Activated CD8-positive, alpha-beta memory T cell treated with anti-CD3 and anti-CD28 coated beads, Interleukin-2, amount 50 U/mL, for 24 hours (primary cell): ENCODE measurements around the gene PKN1.
"Not testable (repeated sequence)": the region's sequence is repeated elsewhere in the genome, so short reads cannot be mapped to it uniquely, and the experiment has no call there.

Experiments
- DNase-seq: peaks from one replicate; pipeline ENCODE4 v3.0.0-alpha.2; 2020; ENCODE audit errors: extremely low read depth

The PKN1 gene

DNA sequence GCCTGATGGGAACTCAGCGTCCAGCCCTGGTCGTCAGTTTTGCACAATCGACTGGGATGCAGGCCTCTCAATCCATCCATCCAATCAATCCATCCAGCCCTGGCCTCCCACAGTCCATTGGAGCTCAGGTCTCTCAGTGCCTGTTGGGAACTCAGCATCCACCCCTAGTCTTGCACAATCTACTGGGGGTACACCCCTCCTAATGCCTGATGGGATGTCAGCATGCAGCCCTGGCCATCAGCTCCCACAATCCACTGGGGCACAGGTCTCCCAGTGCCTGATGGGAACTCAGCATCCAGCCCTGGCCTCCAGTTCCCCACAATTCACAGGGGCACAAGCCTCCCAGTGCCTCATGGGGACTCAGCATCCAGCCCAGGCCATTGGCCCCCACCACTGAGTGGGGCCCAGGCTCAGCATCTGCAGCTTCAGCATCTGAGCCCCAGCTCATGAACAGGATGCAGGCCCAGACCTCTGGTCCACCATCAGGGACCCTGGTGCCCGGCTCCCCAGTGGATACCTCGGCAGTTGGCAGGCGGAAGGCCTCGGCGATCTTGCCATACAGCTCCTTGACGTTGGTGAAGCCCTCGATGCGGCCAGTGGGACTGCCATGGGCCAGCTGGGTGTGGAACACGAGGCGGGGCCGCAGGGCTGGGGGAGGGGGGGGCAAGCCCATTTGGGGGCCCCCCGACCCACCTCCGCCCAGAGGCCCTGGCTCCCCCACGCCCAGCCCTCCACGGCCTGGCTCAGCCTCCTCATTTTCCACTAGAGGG, 49.3 kb downstream of the PKN1 start:
- no peak for DNase-seq

- no peak for DNase-seq
Observed at GRCh38 chr19:14487370-14488125, 54.4 kb downstream of the PKN1 start.

DNA sequence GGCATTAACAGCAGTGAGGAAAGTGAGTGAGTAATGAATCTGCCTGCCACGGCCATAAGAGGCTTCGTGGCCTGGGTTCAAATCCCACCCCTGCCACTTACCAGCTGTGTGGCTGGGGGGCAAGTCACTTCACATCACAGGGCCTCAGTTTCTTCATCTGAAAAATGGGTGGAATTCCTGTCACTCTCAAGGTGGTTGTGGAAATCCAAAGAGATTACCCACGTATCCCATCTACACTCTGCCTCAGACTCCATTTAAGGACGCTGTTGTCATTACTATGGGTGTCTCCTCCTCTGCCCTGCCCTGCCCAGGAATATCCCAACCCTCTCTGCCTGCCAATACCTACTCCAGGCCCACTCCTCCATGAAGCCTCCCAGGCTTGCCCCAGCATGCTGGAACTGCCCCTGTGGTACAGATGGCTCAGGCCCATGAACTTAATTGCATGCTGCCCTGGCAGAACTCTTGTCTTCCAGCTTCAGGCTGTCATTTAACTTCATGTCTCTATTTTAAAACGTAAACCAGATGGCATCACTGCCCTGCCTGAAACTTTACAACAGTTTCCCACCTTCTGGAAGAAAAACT, 59.7 kb downstream of the PKN1 start:
- DNase-seq, result no peak

DNA sequence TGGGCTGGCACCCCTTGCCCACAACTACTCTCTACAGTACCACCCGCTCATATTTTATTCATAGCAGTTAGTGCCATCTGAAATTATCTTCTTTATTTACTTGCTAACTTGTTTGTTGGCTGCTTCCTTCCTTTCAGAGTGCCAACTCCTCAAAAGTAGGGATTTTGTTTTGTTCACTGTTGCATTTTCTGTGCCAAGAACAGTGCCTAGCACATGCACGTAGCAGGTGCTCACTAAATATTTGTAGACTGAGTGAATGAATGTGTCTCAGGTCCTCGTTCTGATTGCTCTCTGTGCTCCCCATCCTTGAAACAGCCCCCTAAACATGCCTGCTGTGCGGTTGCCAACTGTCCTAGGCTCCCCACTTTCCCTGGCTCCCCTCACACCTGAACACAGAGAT, 61.3 kb downstream of the PKN1 start:
- no peak for DNase-seq

- no peak for DNase-seq
Observed at GRCh38 chr19:14494910-14495671, 62.0 kb downstream of the PKN1 start.

DNA sequence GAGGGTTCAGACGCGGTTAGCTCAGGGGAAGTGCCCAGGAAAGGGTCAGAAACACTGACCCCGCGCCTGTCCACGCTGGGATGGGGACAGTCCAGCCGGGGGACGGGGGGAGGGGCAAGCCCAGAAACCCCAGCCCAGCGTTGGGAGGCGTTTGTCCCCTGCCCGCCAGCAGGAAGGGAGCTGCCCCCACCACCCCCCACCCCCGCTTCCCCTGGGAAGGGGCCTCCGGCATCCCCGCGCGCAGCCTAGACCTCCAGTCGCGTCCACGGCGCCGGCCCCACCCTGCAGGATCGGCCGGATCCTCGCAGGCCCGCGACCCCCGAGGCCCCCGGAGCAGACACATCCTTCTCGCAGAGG, 62.5 kb downstream of the PKN1 start:
- no peak for DNase-seq

DNA sequence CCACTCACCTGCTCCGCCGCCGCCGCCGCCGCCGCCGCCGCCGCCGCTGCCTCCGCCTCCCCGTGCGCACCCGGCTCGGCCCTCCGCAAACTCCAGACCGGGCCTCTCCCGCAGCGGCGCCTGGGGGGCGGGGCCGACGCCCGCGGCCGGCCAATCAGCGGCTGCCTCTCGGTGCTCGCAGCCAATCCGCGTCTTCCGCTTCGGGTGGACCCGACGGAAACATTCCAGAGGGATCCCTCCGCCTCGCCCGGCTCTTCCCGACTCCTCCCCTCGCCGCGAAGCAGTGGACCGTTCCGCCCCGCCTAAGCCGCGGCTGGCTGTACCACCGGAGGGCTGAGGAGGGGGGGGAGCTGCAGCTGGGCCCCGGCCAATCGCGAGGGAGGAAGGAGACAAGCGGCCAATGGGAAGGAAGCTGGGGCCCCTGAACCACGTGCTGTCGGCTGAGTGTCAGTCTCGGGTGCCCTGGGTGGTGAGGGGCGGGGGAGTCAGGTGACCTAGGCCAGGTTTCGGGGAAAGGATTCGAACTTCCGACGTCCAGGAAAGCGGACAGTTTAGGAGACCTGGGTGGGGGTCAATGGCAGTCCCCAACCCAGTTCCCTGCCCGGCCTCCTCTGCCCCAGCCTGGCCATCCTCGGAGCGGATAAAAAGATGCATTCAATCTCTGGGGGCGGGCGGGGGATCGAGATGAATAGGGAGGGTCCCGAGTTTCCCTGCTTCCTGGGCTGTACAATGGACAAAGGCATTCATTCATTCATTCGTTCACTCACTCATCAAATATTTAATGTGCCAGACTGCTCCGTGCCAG, 63.1 kb downstream of the PKN1 start, which contains the start of gene GIPC1:
Gene GIPC1 (minus strand): TSS at position 99 of the 805 bp plus-strand sequence. CDS start 13,151 bp downstream, outside the sequence.
- DNase-seq, result peak; percentile 44

DNA sequence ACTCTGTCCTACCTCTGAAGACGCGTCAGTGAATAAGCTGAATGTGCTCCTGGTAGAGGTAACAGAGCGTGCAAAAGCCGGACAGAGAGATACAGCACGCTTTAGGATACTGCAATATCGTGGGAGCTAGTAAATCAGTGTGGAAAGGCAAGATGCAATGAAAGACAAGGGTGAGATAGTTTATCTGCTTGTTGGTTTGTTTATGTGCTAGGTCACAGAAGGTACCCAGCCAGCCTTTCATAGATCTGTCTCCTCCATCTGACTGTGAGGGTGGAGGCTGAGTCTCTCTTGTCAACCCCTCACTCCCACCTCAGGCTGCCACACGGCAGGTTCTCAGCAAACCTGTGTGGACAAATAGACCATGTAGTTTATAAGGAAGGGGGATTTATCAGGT, 63.7 kb downstream of the PKN1 start:
- no peak for DNase-seq

DNA sequence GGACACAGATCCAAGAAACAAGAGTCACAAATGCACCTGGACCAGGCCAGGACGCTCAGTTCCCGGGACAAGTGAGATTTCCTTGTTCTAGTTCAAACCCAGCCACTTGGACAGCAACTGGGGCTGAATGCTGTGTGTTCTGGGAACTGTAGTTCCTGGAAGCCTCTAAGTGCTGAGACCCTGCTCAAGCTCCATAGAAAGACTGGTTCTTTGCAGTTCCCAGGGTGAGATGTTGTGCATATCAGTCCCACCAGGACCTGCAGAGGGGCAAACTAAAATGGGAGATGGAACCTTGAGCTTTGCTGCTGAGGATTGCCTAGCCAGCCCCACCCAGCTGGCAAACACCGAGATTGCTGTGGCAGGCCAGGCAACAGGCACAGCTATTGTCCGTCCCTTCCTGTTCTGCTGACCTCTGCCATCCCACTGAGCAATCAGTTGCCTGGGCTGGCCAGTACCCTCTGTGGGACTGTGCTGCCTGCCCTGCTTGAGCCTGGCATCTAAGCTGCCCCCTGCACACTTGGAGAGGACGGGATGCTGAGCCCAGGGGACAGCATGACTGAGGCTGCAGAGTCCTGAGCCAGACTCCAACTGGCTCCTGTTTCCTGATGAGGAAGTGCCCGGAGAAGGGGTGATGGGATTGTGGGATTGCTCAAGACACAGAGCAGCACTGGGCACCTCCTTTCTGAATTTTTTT, 64.3 kb downstream of the PKN1 start:
- DNase-seq, result no peak

DNA sequence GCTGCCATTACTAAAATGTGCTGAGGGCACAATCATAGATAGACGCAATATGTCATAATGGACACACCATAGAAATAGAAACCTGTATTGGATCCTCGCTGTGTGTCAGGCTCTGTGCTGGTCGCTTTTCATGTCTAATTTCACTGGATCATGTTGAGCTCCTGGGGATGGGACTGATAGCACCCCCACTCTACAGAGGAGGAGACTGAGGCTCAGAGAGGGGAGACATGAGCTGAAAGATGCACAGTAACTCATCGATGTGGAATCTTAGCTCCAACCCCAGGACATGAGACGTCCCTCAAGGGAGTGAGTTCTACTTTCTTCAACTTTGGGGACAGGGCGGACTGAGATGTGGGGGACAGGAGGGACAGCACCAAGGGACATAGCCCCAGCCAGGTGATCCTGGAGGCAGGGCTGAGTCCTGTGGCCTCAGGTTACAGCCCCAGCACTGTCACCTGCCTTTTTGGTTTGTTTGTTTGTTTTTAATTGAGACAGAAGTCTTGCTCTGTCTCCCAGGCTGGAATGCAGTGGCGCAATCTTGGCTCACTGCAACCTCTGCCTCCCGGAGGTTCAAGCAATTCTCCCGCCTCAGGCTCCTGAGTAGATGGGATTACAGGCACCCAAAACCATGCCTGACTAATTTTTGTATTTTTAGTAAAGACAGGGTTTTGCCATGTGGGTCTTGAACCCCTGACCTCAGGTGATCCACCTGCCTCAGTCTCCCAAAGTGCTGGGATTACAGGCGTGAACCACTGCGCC, 69.4 kb downstream of the PKN1 start:
- DNase-seq, result no peak

DNA sequence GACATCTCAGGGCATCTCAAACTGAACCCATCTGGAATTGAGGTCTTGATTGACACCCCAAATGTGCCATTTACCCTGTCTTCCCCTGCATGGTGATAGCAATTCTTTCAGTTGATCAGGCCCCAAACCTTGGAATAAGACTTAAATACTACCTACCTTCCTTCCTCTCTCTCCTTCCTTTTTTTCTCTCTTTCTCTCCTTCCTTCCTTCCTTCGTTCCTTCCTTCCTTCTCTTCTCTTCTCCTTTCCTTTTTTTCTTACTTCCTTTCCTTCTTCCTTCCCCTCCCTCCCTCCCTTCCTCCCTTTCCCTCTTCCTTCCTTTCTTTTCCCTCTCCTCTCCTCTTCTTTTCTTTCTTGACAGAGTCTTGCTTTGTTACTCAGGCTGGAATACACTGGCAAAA, 70.2 kb downstream of the PKN1 start:
- no peak for DNase-seq

DNA sequence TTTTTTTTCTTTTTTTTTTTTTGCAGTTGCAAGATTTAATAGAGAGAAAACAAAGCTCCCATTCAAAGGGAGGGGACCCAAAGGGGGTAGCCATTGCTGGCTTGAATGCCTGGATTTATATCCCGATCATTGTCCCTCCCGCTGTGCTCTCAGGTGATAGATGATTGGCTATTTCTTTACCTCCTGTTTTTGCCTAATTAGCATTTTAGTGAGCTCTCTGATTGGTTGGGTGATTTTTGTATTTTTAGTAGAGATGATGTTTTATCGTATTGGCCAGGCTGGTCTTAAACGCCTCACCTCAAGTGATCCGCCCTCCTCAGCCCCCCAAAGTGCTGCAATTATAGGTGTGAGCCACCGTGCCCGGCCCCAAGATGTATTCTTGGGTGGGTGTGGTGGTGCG, 71.5 kb downstream of the PKN1 start:
- not testable (repeated sequence) for DNase-seq

DNA sequence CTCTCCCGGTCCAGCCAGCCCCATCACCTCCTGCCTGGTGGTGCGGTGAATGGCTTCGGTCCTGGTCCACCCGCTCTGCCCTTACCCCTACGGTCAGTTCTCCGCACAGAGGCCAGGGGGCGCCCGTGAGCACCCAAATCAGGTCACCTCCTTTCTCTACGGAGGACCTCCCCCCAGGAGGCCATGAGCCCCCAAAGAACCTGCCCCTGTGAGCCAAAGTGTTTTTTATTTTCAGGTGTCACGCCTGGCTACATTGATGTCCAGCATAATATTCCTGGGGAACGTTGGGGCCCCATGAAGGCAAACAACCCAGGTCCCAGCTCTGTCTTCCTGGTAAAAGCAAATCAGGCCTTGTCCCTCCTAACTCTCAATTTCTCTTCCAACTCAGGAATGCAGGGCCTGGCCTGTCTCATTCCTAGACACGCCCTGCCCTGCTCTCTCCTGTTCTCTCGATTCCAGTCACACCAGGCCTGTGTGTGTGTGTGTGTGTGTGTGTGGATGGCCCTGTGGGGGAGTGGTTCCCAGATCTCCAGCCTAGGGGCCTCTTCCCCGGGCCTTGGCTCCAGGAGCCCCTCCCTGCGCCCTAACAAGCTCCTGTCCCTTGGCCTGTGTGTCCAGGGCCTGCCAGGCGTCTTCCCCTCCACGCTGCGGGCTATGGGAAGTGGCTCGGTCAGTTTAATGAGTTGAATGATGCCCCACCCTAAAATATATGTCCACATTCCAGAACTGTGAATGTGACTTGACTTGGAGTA, 72.6 kb downstream of the PKN1 start:
- DNase-seq, result no peak

DNA sequence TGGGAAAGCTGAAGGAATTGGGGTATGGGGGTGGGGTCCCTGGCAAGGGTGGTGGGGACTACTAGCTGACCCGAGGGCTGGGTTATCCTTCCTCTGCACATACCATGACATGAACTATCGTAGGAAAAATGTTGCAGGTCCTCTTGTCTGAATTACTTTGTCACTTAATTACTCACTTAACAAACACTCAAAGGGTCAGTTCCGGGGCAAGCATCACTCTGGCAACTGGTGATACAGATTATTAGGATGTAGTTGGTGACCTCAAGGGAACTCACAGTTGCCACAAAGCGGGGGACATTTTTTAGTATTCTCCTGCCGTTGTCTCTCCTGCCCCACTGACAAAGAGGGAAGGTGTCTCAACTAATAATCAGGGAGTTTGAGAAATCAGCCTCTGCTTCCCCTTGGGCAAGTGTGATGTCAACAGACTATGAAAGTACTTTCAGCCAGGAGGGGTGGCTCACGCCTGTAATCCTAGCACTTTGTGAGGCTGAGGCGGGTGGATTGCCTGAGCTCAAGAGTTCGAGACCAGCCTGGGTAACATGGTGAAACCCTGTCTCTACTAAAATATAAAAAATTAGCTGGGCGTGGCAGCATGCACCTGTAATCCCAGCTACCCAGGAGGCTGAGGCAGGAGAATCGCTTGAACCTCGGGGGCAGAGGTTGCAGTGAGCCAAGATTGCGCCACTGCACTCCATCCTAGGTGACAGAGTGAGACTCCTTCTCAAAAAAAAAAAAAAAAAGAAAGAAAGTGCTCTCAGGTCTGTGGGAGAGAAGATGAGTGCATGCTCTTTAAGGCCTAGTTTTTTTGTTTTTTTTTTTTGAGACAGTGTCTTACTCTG, 74.8 kb downstream of the PKN1 start:
- DNase-seq, result no peak

- DNase-seq, result no peak
Observed at GRCh38 chr19:14510311-14511228, 77.5 kb downstream of the PKN1 start.

DNA sequence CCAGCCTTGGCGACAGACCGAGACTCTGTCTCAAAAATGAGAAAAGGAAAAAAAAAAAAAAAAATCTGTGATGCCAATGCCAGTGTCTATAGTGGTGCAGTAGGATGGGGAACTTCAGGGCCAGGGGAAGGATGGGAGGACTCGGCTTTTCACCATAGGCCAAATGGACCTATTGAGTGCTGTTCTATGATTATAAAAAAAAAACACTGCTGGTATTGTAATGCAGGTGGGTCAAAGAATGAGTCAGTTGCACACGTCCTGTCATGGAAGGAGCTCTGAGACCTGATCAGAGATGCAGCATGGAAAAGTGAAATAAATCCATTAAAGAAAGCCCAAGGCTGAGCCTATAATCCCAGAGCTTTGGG, 78.1 kb downstream of the PKN1 start:
- no peak for DNase-seq

DNA sequence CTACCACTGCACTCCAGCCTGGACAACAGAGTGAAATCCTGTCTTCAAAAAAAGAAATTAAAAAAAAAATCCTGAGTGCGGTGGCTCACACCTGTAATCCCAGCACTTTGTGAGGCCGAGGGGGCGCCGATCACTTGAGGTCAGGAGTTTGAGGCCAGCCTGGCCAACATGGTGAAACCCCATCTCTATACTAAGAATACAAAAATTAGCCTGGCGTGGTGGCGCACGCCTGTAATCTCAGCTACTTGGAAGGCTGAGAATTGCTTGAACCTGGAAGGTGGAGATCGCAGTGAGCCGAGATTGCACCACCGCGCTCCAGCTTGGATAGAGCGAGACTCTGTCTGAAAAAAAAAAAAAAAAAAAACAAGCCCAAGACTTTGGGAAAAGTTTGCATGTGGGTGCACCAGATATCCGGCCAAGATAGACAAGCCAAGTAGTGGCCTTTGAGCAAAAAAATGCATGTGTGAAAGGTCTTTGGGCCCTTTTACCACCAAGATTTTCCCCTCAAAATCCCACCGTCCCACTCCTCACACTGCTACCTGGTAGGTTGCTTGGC, 79.4 kb downstream of the PKN1 start:
- DNase-seq, result no peak
